K562 (cell line): ENCODE data around the gene EZH1. TPM values are rescaled to one million over a fixed set of nuclear protein-coding genes. Genes with fewer than 3 reads are reported as not detected.

Experiments used
- ARID3B ChIP-seq: fragments of 250-450 bp; sonication (Bioruptor Pico); IDR thresholded peaks from 2 replicates; pipeline ENCODE4 v1.4.0; 2020; ENCODE audit warnings: borderline replicate concordance
- CBFA2T2 ChIP-seq: fragments of 450-650 bp; conservative IDR thresholded peaks from 2 replicates; pipeline ENCODE4 v1.6.1; 2017; ENCODE audit warnings: mild to moderate bottlenecking
- CBX5 ChIP-seq: IDR thresholded peaks from 2 replicates; pipeline ENCODE4 v1.6.1; 2014; ENCODE audit warnings: low read depth, borderline replicate concordance
- CREB3L1 ChIP-seq: fragments of 450-650 bp; IDR thresholded peaks from 2 replicates; pipeline ENCODE4 v1.6.1; 2014; ENCODE audit warnings: low read depth, mild to moderate bottlenecking, moderate library complexity, borderline replicate concordance
- EZH2 ChIP-seq: IDR thresholded peaks from 2 replicates; pipeline ENCODE4 v1.6.1; 2012; ENCODE audit warnings: low read depth, mild to moderate bottlenecking, inconsistent platforms, low read length, borderline replicate concordance
- FOXA1 ChIP-seq: fragments of 450-650 bp; IDR thresholded peaks from 2 replicates; pipeline ENCODE4 v1.6.1; 2016; ENCODE audit warnings: mild to moderate bottlenecking, borderline replicate concordance
- GATAD2B ChIP-seq: fragments of 450-650 bp; IDR thresholded peaks from 2 replicates; pipeline ENCODE4 v1.6.1; 2017; ENCODE audit warnings: mild to moderate bottlenecking, borderline replicate concordance
- HDAC2 ChIP-seq: fragments of 450-650 bp; IDR thresholded peaks from 2 replicates; pipeline ENCODE4 v1.6.1; 2016; ENCODE audit warnings: mild to moderate bottlenecking
- L3MBTL2 ChIP-seq: fragments of 450-650 bp; IDR thresholded peaks from 2 replicates; pipeline ENCODE4 v1.6.1; 2016; ENCODE audit warnings: mild to moderate bottlenecking, moderate library complexity
- MCM5 ChIP-seq: fragments of 450-650 bp; IDR thresholded peaks from 2 replicates; pipeline ENCODE4 v1.6.1; 2016; ENCODE audit warnings: low read depth
- MNT ChIP-seq, 2 experiments: fragments of 450-650 bp; conservative IDR thresholded peaks; 2 replicates each; pipeline ENCODE4 v1.6.1; 2017; ENCODE audit warnings: mild to moderate bottlenecking in 2 of 2, moderate library complexity in 2 of 2
- NFIX ChIP-seq: fragments of 250-450 bp; sonication (Bioruptor Pico); IDR thresholded peaks from 2 replicates; pipeline ENCODE4 v1.4.0; 2020; ENCODE audit warnings: low read depth, mild to moderate bottlenecking, moderate library complexity
- PML ChIP-seq: IDR thresholded peaks from 2 replicates; pipeline ENCODE4 v1.6.1; 2012; ENCODE audit warnings: low read length, inconsistent platforms
- POU5F1 ChIP-seq: fragments of 150-350 bp; IDR thresholded peaks from 2 replicates; pipeline ENCODE4 v1.6.1; 2014; ENCODE audit warnings: borderline replicate concordance, low read length, low read depth, mild to moderate bottlenecking; ENCODE audit not compliant: partially characterized antibody
- RBM17 ChIP-seq: fragments of 200-400 bp; formaldehyde crosslinking; IDR thresholded peaks from 2 replicates; pipeline ENCODE4 v1.6.1; 2017; ENCODE audit warnings: low read depth, mild to moderate bottlenecking, low read length, borderline replicate concordance
- SMARCB1 ChIP-seq: IDR thresholded peaks from 2 replicates; pipeline ENCODE4 v1.6.1; 2011; ENCODE audit warnings: improper control_type of control experiment, low read depth; ENCODE audit not compliant: insufficient read length
- SMARCE1 ChIP-seq: fragments of 450-650 bp; IDR thresholded peaks from 2 replicates; pipeline ENCODE4 v1.7.1; 2016; ENCODE audit warnings: mild to moderate bottlenecking
- TAF7 ChIP-seq: fragments of 450-650 bp; IDR thresholded peaks from 2 replicates; pipeline ENCODE4 v1.6.1; 2016; ENCODE audit warnings: missing genetic modification characterization, missing compliant biosample characterization
- THRA ChIP-seq: fragments of 450-650 bp; IDR thresholded peaks from 2 replicates; pipeline ENCODE4 v1.6.1; 2017; ENCODE audit warnings: mild to moderate bottlenecking, moderate library complexity
- XRCC5 ChIP-seq: fragments of 200-400 bp; formaldehyde crosslinking; IDR thresholded peaks from 2 replicates; pipeline ENCODE4 v1.6.1; 2017; ENCODE audit warnings: low read depth, mild to moderate bottlenecking, low read length
- ZNF175 ChIP-seq: fragments of 200-800 bp; sonication (Bioruptor generic); IDR thresholded peaks from 2 replicates; pipeline ENCODE4 v1.6.1; 2016; ENCODE audit warnings: low read depth, mild to moderate bottlenecking, missing genetic modification characterization, missing compliant biosample characterization
- ZNF398 ChIP-seq: fragments of 250-450 bp; sonication (Bioruptor Pico); IDR thresholded peaks from 2 replicates; pipeline ENCODE4 v1.8.0; 2021; ENCODE audit warnings: moderate library complexity, mild to moderate bottlenecking, inconsistent platforms
- polyA plus RNA-seq, 8 experiments: library from polyadenylated mRNA; depleted of rRNA in 4 of 8; stranded (reverse) in 5 of 8; unstranded in 3 of 8; fragments of >200 nt; fragmentation: Nextera tagmentation in 2 of 8; fragmentation: Illumina TruSeq in 1 of 8; extraction: Ambion mirVana in 2 of 8; extraction: Trizol in 1 of 8; gene quantifications; 2 replicates each; pipeline versions ENCODE4 v1.2.1 to v1.2.3, GENCODE V29; 2011 to 2014; ENCODE audit warnings: inconsistent platforms in 1 of 8, missing spikeins in 1 of 8
- total RNA-seq, 7 experiments: library from RNA; depleted of rRNA in 6 of 7; stranded (reverse); fragments of >200 nt in 6 of 7; fragmentation: Illumina TruSeq in 2 of 7; extraction: Trizol in 2 of 7; gene quantifications; 2 replicates each; pipeline versions ENCODE4 v1.2.1 to v1.2.3, GENCODE V29; 2011 to 2021; ENCODE audit warnings: low replicate concordance in 1 of 7

EZH1 gene
- total and polyA plus RNA-seq, 9 of the 15 experiments (the other 6 are each of a cell fraction or from before 2014, with no cell fraction given) = 8.6 to 40.8 (median 22.9) TPM

- 0 out of 2 replicates have a peak, but pooled peaks have one; percentile 36 for TF ChIP-seq L3MBTL2
- peak; percentile 84 for TF ChIP-seq ZNF175
- no peak for TF ChIP-seq ARID3B (CRISPR knock-in tag)
- no peak for TF ChIP-seq EZH2
- TF ChIP-seq FOXA1 = no peak
- no peak; the same call in 1 of the 2 replicates for TF ChIP-seq CREB3L1
- TF ChIP-seq CBFA2T2 = peak; percentile 71
- no peak for TF ChIP-seq XRCC5
- no peak for TF ChIP-seq THRA
- TF ChIP-seq HDAC2 = no peak
- TF ChIP-seq MNT (conservative IDR thresholded peaks at IDR 0.05) = peak in 1 of 2 experiments; percentile 44; a peak in 3 of 4 replicates
- no peak for TF ChIP-seq PML
- no peak for TF ChIP-seq TAF7 (tag)
- TF ChIP-seq POU5F1 = no peak
- TF ChIP-seq NFIX (CRISPR knock-in tag) = no peak
- TF ChIP-seq SMARCE1 = peak; percentile 27; the same call in 1 of the 2 replicates
- no peak for TF ChIP-seq CBX5
- no peak for TF ChIP-seq SMARCB1
- TF ChIP-seq RBM17 = no peak
- TF ChIP-seq MCM5 = no peak
- TF ChIP-seq GATAD2B = no peak; the same call in 1 of the 2 replicates
- TF ChIP-seq ZNF398 = no peak
These were observed 30.8 kb upstream of the EZH1 start (continued) for GRCh38 chr17:42775534-42776098.
